Peyer's patch (tissue), 4 donors: Measurements from ENCODE around the gene SLC34A3. TPM values are rescaled to one million over a fixed set of nuclear protein-coding genes. Genes with fewer than 3 reads are reported as not detected.

Experiments used
- DNase-seq, 3 donors: peaks; one replicate each; pipeline ENCODE4 v3.0.0-alpha.2; 2017 to 2019
- H3K27ac ChIP-seq, 4 donors: fragments of 200-600 bp; sonication (generic); one replicate each; pipeline ENCODE4 v1.5.1; 2016 to 2019
- H3K27me3 ChIP-seq, 2 donors: fragments of 200-600 bp; sonication (generic); one replicate each; pipeline ENCODE4 v1.5.1; 2019
- H3K36me3 ChIP-seq, 3 donors: fragments of 200-600 bp; sonication (generic); one replicate each; pipeline ENCODE4 v1.5.1; 2016 to 2019
- H3K4me1 ChIP-seq, 4 donors: fragments of 200-600 bp; sonication (generic); one replicate each; pipeline ENCODE4 v1.5.1; 2016 to 2019
- H3K4me3 ChIP-seq, 4 donors: fragments of 200-600 bp; sonication (generic); 1 replicate in 3 of 4; 2 replicates in 1 of 4; pipeline ENCODE4 v1.5.1; 2016 to 2019; ENCODE audit warnings: mild to moderate bottlenecking in 1 of 4
- H3K9me3 ChIP-seq, 4 donors: fragments of 200-600 bp; sonication (generic); one replicate each; pipeline ENCODE4 v1.5.1; 2016 to 2019; ENCODE audit warnings: mild to moderate bottlenecking in 1 of 4
- CTCF ChIP-seq, 6 experiments: fragments of 450-650 bp in 4 of 6; fragments of 200-600 bp in 2 of 6; sonication (generic) in 1 of 6; IDR thresholded peaks; one replicate each; pipeline ENCODE4 v1.5.1; 2017 to 2019; ENCODE audit warnings: antibody characterized with exemption in 6 of 6, mild to moderate bottlenecking in 3 of 6, moderate library complexity in 1 of 6
- POLR2A ChIP-seq, 2 donors: fragments of 450-650 bp; IDR thresholded peaks; one replicate each; pipeline ENCODE4 v1.5.1; 2017; ENCODE audit warnings: antibody characterized with exemption in 2 of 2, mild to moderate bottlenecking in 2 of 2, moderate library complexity in 2 of 2
- total RNA-seq, 4 donors: library from RNA; depleted of rRNA; stranded (reverse); fragments of >200 nt; gene quantifications; one replicate each; pipeline ENCODE4 v1.1.0, GENCODE V29; 2016

SLC34A3 gene
- total RNA-seq, 4 donors from 2014 or later, result 4.0 to 14.8 (median 13.3) TPM; not detected in 1

GRCh38 chr9:137216188-137216965 is 14.3 kb upstream of the SLC34A3 start:
- H3K27me3 ChIP-seq, result no peaks in the 10 kb centered on the region
- H3K4me3 ChIP-seq, result peak overlapping the region in 1 of 4 donors; percentile 54
- H3K4me1 ChIP-seq, result peaks cover 0 to 30% (median 2%) of the 10 kb centered on the region in 4 donors
- H3K27ac ChIP-seq, result peak overlapping the region in 1 of 4 donors; percentile 95
- no peaks in the 10 kb centered on the region for H3K9me3 ChIP-seq
- TF ChIP-seq CTCF (IDR thresholded peaks at IDR 0.05), result no peak
- no peak for TF ChIP-seq POLR2A (IDR thresholded peaks at IDR 0.05)
- H3K36me3 ChIP-seq, result peaks cover 0 to 15% (median 0%) of the 10 kb centered on the region in 3 donors
- no peak for DNase-seq

DNA sequence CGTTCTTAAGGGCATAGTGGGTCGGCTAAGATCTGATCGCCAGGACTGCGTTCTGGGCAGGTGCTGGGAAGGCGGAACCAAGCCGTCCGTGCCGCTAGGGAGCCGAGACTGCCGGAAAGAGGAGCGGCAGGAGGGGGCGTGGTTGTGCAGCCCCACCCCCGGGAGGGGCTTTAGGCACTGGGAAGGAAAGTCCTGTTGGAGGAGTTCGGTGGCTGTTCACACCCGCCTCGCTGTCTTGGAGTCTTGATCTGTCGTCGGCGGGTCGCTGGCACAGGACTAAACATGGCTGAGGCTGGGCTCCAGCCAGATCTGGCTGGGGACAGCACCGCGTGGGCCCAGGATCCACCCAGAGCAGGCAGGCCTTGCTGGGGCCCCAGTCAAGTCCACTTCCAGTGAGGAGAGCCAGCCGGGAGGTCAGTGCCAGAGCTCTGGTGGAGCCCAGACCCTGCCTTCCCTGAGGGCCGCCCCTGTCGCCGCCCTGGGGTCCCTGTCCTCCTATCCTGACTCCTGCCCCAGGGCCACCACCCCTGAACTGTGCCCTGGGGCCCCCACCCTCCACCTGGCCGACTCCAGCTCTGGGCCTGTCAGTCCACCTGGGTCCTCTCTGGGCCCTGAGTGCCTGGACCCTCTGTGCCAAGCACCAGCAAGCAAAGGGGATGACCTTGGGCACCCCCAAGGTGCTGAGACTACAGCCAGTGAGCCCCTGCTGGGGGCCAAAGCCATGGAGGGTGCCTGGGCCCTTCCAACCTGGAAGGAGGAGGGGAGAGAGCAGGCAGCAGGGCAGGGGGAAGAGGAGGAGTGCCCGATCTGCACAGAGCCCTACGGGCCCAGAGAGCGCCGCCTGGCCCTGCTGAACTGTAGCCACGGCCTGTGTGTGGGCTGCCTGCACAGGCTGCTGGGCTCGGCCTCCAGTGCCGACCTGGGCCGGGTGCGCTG is 13.2 kb upstream of the SLC34A3 start:
- H3K4me3 ChIP-seq, result peak overlapping the region in 3 of 4 donors; percentile 14 to 62 (median 54)
- peak in 2 of 3 donors; percentile 92 to 94 for DNase-seq
- no peaks in the 10 kb centered on the region for H3K9me3 ChIP-seq
- peaks cover 0 to 15% (median 0%) of the 10 kb centered on the region in 3 donors for H3K36me3 ChIP-seq
- no peaks in the 10 kb centered on the region for H3K27me3 ChIP-seq
- TF ChIP-seq POLR2A (IDR thresholded peaks at IDR 0.05) (peak; percentile 87 to 94), CTCF (IDR thresholded peaks at IDR 0.05) (peak in 3 of 6 experiments; percentile 38 to 39 (median 39))
- H3K27ac ChIP-seq, result peak overlapping the region in 3 of 4 donors; percentile 74 to 95 (median 83)
- peaks cover 3 to 38% (median 7%) of the 10 kb centered on the region in 4 donors for H3K4me1 ChIP-seq

- Histone ChIP-seq H3K27ac (peak overlapping the region in 3 of 4 donors; percentile 74 to 95 (median 83)), H3K27me3 (no peaks in the 10 kb centered on the region), H3K4me3 (peak overlapping the region in 3 of 4 donors; percentile 14 to 62 (median 54)), H3K36me3 (peaks cover 0 to 15% (median 0%) of the 10 kb centered on the region in 3 donors), H3K4me1 (peaks cover 3 to 44% (median 12%) of the 10 kb centered on the region in 4 donors), H3K9me3 (no peaks in the 10 kb centered on the region)
- no peak for DNase-seq
- TF ChIP-seq CTCF (IDR thresholded peaks at IDR 0.05), result no peak
- TF ChIP-seq POLR2A (IDR thresholded peaks at IDR 0.05), result no peak
Observed at GRCh38 chr9:137218212-137218753, 12.4 kb upstream of the SLC34A3 start.

- Histone ChIP-seq H3K36me3 (peaks cover 0 to 15% (median 0%) of the 10 kb centered on the region in 3 donors), H3K4me1 (peaks cover 3 to 44% (median 13%) of the 10 kb centered on the region in 4 donors), H3K27ac (peak overlapping the region in 3 of 4 donors; percentile 74 to 95 (median 83)), H3K4me3 (peak overlapping the region in 2 of 4 donors; percentile 54 to 62), H3K27me3 (no peaks in the 10 kb centered on the region), H3K9me3 (no peaks in the 10 kb centered on the region)
- DNase-seq, result peak in 2 of 3 donors; percentile 77 to 78
- no peak for TF ChIP-seq CTCF (IDR thresholded peaks at IDR 0.05)
- peak; percentile 46 to 59 for TF ChIP-seq POLR2A (IDR thresholded peaks at IDR 0.05)
Observed at GRCh38 chr9:137218754-137219271, 11.9 kb upstream of the SLC34A3 start.
